ENCODE data around the gene GRK6.

Gene GRK6

GRCh38 chr5:177487975-177488374, 61.5 kb downstream of the GRK6 start:
- DNase-seq (ENCODE audit: low read depth): no peak

- DNase-seq (ENCODE audit: low read depth): no peak
Observed at GRCh38 chr5:177489119-177489716, 62.7 kb downstream of the GRK6 start.

DNA sequence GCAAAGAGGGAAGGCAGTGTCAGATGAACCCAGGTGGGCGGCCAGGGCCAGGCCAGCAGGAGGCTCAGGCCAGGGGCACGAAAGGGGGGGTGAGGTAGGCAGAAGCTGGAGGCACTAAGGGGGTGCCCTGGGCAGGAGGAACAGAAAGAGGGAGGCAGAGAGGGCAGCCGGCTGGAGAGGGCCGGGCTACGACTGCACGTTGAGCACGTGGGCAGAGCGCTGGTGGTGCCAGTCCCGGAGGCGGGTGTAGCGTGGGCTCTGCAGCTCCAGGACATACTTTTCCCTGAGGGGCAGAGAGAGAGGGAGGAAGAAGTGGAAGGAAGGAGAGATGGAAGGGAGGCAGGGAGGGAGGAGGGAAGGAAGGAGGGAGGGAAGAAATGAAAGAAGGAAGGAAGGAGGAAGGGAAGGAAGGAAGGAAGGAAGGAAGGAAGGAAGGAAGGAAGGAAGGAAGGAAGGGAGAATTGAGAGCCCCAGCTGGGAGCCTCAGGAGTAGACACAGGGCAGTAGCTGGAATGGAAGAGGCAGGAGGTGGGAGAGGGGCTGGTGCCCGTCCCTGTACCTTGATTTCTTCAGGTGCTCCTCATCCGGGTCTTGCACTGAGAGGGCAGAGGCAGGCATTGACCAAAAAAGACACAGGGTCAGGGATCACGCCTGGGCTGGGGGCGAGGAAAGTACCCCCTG, 64.0 kb downstream of the GRK6 start:
- no peak for DNase-seq (ENCODE audit: low read depth)

- no peak for DNase-seq (ENCODE audit: low read depth)
Observed at GRCh38 chr5:177490992-177491391, 64.5 kb downstream of the GRK6 start.

DNA sequence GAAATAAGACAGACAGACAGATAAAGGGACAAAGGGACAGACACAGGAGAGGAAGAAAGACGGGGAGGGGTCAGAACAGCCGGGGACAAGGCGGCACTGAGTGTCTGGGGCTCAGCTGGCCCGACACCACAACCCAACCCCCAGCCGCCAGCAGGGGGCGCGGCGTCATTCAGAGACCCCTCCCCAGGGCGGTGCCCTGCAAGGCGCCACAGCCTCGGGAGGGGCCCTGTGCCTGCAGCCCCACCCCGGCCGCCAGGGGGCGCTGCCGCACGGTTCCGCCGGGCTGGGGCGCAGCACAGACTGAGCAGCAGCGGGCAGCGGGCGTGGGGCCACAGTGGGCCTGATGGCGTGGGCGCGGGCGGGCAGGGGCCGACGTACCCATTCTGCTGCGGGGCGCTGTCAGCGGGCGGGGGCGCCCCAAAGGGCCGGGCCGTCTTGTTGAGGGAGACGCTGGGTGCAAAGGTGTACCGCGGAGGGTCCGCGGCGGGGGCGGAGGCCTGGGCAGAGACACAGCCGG, 65.0 kb downstream of the GRK6 start:
- DNase-seq (ENCODE audit: low read depth): no peak

- no peak for DNase-seq (ENCODE audit: low read depth)
Observed at GRCh38 chr5:177491983-177492746, 65.7 kb downstream of the GRK6 start.
